CD4-positive, alpha-beta T cell treated with Interleukin-17A for 1 hour (primary cell): ENCODE measurements around the gene RHBDL3.
"Not testable (repeated sequence)": the region's sequence is repeated elsewhere in the genome, so short reads cannot be mapped to it uniquely, and the experiment has no call there.

Source experiments
- DNase-seq: peaks from one replicate; pipeline ENCODE4 v3.0.0-alpha.2; 2020

Gene RHBDL3, protein sequence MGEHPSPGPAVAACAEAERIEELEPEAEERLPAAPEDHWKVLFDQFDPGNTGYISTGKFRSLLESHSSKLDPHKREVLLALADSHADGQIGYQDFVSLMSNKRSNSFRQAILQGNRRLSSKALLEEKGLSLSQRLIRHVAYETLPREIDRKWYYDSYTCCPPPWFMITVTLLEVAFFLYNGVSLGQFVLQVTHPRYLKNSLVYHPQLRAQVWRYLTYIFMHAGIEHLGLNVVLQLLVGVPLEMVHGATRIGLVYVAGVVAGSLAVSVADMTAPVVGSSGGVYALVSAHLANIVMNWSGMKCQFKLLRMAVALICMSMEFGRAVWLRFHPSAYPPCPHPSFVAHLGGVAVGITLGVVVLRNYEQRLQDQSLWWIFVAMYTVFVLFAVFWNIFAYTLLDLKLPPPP

DNA sequence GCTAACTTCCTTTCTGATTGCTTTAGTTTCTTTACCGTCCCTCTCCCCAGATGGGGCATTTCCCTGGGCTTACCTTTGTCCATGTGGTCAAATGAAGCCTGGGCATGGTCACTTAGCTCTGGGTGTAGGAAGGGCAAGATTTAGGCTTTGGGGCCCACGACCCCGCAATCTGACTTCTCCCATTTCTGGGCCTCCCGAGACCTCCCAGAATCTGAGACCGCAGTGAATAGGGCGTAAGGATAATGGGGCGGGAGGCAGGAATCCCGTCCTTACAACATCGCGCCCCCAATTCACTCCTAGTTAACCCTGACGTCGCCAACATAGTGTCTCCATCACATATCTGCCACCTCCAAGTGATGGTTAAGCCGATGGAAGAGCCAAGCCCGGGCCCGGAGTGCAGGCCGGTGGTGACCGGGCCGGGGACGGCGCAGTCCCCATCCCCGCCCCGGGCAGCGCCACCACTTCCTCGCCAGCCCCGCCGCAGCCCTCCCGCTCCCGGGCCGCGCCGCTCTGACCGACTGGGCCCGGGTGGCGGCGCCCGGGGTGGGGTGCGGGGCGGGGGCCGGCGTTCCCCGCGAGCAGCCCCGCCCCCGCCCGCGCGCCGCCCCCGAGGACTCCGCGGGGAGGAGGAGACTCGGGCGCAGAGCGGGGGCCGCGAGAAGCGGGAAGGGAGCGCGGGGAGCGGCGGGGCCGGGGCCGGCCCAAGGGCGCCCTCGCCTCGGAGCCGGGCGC, at the start of gene RHBDL3:
Gene RHBDL3 (plus strand): TSS at position 641 of the 732 bp plus-strand sequence. CDS start 358 bp downstream, outside the sequence.
- DNase-seq: peak; percentile 13

DNA sequence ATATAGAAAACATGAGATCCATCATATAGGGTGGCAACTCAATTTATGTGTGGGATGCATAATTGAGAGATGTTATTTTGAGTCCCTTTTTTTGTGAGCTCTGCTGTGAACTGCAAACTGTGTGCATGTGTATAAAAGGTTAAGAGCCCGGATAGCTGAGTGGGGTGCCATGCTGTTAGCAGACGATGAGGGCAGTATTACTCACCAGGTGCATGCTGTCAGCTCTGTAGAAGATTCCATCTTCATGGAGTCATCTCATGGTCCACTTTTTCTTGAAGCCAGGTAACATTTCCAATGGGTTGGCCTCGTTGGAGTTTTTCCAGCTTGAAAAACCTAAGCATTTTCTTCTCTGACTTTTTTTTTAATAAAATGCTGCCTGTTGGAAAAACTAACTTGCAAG, 43.0 kb upstream of the RHBDL3 start:
- no peak for DNase-seq

DNA sequence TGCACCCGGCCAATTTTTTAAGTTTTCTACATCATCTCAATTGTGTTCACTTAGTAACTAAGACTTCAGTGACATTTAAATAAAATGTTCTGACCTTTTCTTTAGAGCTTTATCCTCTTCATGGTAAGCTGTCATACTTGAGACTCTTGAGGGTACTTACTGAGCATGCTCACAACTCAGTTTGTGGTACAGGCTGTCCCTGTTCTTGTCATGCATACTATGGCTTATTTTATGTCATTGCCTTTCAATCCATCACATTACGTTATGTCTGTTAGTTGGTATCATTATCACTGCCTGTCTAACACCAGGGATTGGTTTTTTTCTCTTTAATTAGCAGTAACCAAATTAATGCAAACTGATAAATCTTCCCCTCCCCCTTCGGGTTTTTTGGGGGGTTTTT, 41.9 kb upstream of the RHBDL3 start:
- DNase-seq: no peak

DNA sequence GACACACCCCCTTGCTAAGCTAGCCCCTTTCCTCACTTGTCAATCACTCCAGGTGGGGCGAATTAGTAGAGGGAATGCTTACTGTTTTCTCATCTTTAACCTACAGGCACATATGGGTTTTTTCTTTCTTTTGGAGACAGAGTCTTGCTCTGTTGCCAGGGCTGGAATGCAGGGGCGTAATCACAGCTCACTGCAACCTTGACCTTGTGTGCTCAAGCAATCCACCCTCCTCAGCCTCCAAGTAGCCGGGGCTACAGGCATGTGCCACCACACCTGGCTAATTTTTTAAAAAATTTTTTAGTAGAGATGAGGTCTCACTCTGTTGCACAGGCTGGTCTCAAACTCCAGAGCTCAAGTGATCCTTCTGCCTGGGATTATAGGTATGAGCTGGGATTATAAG, 38.7 kb upstream of the RHBDL3 start:
- DNase-seq: no peak

DNA sequence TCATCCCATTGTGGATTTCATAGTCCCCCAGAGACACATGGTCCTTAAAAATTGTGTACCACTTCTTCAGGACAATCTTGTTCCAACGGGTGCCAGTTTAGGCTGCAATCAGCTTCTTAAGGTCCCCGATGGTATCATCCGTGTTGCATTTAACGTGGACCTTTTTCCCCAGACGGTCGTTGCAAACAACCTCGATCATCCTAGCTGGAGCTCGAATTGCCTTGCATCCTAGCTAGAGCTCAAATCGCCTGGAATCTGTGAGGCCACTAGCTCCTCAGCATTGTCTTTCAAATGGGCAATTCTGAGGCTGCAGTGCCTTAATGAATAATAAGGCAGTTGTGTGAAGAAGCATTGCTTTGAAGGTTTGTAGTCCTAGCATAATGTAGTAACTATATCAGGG, 37.7 kb upstream of the RHBDL3 start:
- DNase-seq: no peak

DNA sequence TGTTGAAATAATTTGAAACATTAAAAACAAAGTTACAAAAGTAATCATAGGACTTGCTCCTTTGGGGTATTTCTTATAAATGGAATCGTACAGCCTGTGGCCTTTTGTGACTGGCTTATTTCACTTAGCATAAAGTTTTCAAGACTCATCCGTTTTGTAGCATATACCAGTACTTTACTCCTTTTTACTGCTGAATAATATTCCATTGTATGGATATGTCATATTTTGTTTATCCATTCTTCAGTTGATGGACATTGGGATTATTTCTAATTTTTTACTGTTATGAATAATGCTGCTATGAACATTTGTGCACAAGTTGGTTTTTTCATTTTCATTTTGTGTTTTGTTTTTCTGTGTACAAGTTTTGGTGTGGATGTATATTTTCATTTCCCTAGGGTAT, 30.0 kb upstream of the RHBDL3 start:
- no peak for DNase-seq

DNA sequence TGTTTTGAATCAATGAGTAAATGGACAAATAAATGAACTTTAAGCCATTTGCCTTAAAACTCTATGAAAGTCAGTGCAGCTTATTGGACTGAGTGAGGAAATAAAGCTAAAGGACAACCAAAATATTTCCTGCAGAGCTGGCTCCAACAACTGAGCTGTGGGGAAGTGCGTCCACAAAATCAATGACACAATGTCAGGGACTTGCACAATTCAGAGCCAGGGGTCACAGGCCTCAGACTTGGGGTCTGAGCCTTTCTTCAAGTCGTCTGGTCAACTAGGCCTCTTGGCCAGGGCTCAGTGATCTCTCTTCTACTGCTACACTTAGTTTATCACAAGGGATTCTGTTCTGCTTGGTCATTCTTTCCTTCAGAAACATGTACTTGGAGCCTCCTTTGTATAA, 26.2 kb upstream of the RHBDL3 start:
- DNase-seq: no peak

DNA sequence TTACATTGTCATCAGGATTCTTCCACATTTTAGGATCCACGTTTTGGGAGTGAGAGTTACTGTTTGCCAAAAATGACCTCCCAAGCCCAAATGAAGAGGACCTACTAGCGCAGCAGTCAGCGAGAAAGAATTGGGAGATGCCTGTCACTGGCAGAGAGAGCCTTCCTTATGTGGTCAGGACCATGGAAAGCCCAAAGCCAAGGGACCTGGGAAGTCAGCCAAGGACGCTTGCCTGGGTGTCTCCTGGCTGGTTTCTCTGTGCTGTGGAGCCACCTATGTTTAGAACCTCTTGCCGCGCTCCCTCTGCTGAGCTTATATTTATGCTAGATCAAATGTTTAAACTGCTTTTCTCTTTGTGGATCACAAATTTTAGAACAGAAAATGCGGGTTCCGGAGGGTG, 24.9 kb upstream of the RHBDL3 start:
- DNase-seq: no peak

DNA sequence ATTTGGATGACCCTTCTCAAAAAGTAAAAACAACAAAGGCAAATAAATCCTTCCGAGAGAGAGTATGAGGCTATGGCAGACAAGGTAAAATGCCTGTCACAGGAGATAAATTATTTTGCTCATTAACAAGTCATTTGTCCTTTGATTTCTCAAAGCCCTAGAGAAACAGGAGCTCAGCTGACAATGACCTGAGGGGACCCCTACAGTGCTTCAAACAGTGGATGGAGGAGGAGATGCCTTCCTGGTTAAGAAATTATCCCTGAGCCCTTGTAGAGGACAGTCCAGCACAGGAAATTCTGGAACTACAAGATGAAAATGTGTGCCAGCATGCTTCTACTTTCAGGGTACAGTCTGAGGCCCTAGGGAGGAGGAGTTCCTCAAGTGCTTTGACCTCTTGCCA, 24.0 kb upstream of the RHBDL3 start:
- DNase-seq: no peak

DNA sequence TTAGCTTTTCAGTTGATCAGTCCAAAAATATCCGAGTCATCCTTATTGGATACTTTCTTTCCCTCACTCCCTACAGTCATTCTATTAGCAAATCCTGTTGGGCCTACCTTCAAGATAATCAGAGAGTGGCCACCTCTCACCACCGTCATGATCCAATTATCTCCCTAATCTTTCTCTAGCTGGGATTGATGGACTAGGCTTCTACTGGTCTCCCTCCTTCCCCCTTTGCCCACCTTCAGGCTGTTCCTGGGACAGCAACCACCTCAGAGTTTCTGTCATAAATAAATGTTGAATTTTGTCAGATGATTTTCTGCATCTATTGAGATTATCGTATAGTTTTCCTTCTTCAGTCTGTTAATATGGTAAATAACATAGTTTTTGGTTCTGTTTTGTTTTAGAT, 16.2 kb upstream of the RHBDL3 start:
- no peak for DNase-seq

DNA sequence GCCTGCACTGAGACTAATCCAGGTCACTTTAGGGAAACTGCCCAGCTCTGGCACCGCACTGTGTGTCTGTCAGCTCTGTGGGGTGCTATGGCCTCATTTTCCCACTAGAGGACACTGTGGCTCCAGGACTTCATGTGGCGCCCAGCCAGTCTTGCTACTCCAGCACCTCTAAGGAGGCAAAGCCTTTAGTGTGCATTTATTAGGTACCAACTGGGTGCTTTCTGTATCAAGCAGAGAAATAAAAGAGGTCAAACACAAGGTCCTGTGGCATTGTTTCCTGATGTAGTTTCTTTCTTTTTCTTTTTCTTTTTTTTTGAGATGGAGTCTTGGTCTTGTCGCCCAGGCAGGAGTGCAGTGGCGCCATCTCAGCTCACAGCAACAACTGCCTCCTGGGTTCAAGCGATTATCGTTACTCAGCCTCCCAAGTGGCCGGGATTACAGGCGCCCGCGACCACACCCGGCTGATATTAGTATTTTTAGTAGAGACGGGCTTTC, 12.5 kb upstream of the RHBDL3 start:
- DNase-seq: peak; percentile 69

DNA sequence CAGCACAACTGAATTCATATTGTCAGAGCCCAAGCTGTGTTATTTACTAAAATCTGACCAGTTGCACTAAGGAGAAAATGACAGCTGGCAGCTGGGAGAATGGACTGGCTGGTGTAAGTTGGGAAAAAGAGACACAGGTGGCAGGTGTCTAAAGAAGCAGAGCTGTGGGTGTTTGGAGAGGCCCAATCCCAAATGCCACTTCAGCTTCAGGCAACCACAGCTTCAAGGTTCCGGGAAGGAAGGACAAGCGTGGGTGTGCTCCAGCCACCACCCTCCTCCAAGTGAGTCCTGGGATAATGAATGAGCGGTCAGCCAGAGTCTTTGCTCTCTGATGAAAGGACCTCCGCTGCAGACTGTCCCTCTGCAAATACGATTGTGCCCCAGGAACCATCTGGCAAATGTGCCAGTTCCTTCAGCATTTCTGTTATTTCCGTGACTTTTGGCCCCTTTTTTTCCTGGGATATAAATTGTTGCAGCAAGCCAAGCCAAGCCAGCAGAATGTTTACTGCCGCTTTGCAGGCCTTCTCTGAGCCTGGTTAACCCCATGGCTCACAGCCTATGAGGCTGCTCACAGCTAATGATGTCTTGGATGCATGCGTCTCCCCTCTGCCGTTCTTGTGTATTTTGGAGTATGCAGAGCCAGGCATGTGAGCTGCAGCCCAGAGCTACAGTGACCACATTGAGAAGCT, 9.5 kb upstream of the RHBDL3 start:
- no peak for DNase-seq

DNA sequence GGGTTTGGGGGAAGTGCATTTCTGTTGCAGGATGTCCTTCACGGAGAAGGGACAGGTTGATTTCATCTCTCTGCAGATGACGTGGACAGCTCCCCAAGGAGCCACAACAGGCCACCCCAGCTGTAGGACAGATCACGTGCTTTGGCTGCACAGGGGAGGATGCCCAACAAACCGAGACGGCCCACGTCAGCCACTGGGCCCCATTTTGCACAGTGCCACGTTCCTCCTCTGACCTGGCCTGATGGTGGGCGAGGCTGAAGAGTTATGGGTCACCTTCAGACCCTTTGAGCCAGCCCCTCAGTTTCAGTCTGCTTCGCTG, 9.0 kb upstream of the RHBDL3 start:
- no peak for DNase-seq

DNA sequence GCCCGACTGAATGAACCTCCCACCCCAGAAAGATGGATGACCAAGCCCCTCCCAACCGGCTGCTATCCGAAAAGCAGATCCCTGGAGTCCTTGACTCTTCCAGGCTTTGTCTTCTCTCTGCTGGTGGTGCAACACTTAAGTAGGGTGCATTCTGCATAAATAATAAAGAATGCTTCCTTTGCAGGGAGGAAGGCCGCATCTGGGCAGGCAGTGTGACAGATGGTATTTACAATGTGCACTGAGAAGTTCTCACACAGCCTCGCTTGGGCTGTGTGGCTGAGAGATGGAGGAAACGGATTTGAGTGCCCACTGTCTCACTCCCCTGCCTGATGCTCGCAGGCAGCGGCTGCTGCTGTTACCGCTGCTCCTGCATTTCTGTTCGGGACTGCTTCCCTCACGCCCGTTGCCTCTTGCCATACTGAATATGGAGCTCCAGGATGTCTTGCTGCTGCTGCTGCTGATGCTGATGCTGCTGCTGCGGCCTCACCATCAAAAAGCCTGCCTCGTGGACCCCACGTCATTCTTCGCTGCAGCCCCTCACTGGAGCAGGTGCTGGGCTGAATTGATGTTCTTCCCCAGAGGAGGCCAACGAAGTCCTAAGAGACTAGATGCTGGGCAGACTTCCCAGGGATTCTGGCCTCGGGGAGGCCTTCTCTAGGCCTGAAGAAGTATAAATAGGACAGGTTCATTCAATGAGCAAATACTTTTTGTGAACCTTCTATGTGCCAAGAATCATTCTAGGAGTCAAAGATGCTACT, 7.1 kb upstream of the RHBDL3 start:
- DNase-seq: no peak

DNA sequence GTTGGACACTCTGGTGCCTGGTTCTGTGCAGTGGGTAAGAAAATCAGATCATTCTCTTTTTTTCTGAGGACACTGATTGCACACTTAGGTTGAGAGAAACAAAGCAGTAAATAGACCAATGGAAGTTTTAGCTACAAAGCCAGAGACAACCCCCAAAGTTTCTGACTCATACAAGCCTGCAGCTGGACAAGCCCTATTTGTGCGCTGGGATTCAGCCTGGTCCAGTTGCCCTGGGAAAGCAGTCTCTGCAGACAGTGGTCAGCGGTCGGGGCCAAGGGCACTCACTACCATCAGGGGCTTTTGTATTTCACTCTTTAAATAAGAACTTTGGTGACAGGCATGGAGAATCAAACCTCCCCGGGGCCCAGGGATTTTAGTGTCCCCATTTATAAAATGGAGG, 6.0 kb upstream of the RHBDL3 start:
- DNase-seq: no peak

DNA sequence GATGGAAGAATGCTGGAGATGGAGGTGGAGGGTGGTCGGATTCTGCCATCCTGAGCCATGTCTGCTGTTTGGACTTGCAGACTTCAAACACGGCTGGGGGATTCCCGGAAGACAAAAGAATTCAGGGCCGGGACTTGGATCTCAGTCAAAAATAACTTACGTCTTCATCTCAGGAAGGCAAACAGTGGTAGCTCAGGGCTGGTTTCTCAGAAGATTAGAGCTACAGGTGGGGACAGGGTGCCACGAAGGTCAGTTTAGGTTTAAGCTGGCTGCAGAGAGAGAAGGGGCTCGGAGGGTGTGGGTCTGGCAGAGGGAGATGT, 4.3 kb upstream of the RHBDL3 start:
- no peak for DNase-seq

DNA sequence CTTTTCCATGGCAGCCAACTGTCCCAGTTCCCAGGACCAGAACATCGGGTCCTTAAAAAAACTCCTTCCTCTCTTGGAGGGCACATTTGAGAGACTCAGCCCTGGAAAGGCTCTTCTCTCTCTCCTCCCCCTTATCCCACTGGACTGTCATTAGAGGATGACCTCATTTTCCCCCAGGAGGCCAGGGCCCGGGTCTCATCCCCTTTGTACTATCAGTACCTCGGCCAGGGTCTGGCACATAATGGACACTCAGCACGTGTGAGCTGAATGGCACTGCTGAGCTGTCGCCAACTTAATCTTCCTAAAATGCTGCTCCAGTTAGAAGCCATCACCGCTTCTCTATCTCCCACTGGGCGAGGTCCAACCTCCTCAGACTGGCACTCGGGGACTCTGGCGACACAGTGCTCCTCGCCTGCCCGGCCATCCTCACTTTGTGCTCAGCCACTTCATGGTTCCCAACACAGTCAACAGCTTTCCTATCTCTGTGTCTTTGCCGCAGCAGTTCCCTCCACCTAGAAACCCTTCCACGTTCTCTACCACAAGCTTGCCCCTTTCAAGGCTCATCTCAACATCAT, 3.6 kb upstream of the RHBDL3 start:
- no peak for DNase-seq

DNA sequence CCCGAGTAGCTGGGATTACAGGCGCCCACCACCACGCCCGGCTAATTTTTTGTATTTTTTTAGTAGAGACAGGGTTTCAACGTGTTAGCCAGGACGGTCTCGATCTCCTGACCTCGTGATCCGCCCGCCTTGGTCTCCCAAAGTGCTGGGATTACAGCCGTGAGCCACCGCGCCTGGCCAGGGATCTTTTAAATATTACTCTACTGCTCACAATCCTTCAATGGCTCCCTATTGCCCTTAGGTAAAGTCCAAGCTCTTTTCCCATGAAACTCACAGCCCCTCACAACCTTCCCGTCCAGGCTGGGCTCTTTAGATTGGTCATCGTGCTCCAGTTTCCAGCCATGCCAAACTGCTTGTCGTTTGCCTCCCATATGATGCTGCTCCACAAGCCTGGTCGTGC, 2.1 kb upstream of the RHBDL3 start:
- DNase-seq: not testable (repeated sequence)

DNA sequence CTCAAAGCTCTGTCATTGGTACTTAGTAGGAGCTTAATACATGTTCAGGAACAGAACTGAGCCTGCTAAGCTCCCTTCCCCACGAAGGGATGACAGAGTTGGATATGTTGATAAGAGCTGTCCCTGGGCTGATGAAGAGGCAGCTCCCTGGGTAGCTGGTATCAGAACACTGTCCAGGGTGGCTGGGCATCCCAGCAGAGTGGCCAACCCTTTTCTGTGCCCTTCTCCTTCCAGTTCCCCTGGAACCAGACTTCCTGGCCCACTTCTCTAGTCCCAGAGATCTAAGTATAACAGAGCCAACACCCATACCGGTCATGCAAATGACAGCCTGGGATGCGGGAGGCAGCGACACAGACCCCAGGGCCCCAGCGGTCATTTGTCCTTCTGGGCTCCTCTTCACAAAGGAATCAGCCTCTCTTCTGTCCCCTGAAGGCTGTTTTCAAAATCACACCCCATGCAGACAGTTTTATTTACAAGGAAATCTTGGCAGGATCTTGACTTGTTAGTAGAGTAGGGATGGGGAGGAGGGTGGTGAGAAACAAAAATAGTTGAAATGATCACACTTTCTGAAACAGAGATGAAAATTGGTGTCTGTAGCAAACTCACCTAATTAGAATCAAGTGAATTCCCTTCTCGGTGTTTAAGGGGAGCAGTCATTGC, 1.4 kb upstream of the RHBDL3 start:
- no peak for DNase-seq

DNA sequence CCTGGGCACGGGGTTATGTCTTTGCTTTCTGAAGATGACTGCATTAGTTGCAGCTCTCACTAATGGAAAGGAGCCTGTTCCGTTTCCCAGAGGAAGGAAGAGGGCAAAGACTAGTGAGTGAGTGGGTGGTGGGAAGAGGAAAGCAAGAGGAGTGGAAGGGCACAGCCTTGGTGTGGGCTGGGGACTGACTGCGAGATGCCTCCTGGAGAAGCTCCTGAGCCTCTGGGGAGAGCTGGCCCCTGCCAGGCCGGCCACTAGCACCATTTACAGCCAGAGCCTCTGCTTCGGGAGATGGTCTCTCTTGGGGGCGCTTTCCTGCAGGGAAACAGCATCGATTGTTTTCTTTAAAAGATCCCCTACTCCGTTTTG, 825 bp upstream of the RHBDL3 start:
- DNase-seq: no peak

DNA sequence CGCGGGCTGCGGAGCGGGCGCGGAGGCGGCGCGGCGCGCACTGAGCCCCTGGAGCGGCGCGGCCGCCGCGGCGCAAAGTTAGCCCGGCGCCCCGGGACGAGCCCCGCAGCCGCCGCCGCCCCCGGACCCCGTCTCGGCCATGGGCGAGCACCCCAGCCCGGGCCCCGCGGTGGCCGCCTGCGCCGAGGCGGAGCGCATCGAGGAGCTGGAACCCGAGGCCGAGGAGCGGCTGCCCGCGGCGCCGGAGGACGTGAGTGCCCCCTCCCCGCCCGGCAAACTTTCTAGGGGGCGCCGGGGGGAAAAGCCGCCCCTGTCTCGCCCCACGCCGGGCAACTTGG, 388 bp downstream of the RHBDL3 start:
- no peak for DNase-seq
